NCI-H345 treated with DMSO at 0.1 percent for 48 hours (cell line): ENCODE measurements around the gene PARK7.

Experiments
- DNase-seq: peaks from one replicate; lab custom pipeline; 2025; ENCODE audit not compliant: unreplicated experiment; lab: John Stamatoyannopoulos, UW

PARK7 gene

DNA sequence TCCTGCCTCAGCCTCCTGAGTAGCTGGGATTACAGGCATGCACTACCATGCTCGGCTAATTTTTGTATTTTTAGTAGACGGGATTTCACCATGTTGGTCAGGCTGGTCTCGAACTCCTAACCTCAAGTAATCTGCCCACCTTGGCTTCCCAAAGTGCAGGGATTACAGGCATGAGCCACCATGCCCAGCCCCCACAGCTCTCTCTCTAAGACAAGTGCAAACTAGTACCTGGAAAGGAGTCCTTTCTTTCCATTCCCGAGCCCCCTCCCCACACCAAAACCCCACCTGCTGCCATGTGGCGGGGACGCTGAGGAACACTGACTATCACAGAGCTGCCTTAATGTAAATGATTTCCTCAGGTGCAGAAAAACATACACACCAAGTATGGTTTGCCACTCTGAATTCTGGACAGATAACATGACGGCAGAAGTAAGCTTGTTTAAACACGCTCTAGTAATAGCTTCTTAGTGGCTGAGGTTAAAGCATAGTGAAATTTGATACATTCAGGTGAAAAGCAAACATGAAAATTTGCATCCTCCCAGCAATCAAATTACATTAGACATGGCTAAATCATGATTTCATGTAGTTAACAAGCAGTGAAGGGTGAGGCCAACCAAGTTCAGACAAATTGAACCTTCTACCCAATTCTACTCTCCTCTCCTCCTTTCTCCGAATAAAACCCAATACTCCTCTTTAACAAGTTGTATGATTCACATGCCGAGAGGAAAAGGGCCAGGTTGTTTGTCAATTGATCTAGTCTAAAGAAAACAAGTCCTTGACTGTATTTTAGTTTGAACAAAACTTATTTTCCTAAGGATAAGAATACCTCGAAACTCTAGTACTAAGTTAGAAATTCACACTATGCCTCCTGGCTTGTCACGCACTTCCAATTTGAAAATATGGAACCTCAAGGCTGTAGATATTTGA lies 44.8 kb downstream of the PARK7 start:
- peak; percentile 54 for DNase-seq

DNA sequence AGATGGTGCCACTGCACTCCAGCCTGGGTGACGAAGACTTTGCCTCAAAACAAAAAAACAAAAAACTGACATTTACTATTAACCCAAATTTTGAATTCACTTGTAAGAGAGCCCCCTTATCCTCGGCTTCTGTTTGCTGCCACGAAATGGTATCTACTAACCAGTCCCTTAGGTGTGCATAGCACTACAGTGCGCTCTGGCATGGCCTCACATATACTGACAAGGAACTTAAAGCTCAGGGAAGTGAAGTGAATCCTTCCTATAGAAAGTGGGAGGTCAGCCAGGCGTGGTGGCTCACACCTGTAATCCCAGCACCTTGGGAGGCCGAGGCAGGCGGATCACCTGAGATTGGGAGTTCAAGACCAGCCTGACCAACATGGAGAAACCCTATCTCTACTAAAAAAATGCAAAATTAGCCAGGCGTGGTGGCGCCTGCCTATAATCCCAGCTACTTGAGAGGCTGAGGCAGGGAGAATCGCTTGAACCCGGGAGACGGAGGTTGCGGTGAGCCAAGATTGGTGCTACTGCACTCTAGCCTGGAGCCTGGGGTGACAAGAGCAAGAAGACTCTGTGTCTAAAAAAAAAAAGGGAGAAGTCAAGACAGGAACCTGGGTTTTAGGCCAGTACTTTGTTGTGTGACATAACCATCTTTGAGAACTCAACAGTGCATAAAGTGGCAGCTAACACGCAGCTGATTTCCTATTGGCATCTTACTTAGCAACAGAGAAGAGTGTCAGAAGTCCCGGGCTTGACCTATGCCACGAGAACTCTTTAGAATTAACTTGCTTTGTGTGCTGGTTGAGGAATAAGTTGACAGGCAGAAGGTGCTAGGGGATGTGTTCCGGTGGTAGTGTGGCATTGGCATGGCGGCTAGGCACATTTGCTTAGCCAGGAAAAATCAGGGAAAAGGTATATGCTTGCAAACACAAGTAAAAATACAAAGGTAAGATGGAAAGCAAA lies 47.8 kb downstream of the PARK7 start:
- DNase-seq: no peak

GRCh38 chr1:8010080-8010664 lies 48.7 kb downstream of the PARK7 start:
- no peak for DNase-seq

GRCh38 chr1:8011016-8011415 lies 49.5 kb downstream of the PARK7 start:
- DNase-seq: no peak

DNA sequence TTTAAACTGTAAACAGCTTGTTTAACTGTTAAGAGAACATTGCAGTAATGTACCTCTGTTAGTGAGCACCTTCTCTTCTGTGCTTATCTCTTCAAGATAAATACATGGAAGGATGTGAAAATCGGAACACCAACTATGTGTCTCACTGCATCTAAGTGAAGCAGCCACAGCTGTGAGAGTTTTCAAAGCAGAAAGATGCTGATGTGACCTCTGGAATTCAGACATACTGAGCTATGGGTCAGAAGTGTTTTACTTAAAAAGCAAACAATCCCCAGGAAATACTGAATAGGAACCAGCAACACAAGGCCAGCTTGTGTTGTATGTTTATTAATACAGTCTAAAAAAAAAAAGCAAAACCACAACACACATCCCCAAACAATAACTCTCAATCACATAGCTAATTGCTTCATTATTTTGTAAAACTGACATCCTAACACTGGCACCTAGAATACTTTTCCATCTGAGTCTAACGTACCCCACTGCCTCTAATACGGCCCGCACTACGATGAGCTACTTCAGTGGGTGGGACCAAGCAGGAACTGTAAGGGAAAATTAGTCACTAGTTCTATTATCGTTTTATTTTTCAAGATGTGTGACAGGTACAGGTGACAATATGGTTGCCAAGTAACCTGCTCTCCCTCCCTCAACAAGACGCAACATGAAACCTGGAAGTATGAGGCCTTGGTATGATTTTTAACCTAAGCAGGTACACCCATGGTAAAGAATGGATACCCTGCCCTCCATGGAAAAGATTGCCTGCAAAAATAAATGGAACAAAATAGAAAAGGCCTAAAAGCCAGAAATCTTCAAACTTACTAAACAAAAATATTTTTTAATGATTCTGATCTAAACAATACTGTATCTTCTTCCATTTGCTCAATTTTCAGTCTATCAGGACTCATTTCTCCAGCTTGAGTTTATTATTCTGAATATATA lies 50.7 kb downstream of the PARK7 start:
- no peak for DNase-seq

DNA sequence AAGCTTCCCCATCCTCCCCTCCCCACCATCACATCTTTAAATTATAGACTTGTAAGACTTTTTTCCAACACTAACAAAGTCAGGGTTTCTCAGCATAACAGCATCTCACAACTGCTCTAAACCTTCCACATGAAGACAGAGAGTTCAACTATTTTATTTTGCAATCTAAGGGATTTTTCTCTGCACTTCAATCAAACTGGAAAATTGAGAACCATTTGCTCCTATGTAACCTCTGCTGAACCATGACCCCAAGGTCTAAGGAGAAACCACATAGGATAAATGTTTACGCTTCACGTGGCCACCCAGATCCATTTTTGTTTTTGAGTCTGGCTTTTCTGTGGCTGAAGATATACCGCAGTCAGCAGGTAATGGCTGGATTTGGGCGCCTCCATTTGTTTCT lies 51.4 kb downstream of the PARK7 start:
- no peak for DNase-seq

- no peak for DNase-seq
These were observed 51.9 kb downstream of the PARK7 start for GRCh38 chr1:8013399-8013798.

GRCh38 chr1:8013800-8014199 lies 52.3 kb downstream of the PARK7 start:
- no peak for DNase-seq

DNA sequence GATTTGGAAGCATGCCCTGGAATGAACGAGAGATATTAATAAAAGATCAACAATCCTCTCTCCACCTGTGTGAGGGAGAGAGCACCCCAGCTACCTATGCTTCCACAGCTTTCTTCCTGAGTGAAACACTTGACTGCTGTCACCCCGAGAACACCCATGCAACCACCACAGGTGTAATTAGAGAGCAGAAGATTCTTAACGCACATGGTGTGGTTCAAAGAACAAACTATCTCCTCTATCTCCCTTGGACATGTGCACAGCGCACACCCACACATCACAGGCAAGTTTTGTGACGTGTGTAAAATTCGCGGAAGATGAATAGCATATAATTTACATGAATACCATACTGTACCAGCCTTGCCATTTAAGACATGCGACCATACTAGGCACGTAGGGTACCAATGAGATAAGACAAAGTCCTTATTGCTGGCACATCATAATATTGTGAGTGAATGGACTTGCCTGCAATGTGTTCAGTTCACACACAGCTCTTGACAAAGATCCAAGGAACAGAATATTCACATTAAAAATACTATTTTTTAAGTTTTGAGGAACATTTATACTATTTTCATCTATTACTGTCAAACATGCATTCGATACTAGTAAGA lies 53.0 kb downstream of the PARK7 start:
- DNase-seq: no peak

DNA sequence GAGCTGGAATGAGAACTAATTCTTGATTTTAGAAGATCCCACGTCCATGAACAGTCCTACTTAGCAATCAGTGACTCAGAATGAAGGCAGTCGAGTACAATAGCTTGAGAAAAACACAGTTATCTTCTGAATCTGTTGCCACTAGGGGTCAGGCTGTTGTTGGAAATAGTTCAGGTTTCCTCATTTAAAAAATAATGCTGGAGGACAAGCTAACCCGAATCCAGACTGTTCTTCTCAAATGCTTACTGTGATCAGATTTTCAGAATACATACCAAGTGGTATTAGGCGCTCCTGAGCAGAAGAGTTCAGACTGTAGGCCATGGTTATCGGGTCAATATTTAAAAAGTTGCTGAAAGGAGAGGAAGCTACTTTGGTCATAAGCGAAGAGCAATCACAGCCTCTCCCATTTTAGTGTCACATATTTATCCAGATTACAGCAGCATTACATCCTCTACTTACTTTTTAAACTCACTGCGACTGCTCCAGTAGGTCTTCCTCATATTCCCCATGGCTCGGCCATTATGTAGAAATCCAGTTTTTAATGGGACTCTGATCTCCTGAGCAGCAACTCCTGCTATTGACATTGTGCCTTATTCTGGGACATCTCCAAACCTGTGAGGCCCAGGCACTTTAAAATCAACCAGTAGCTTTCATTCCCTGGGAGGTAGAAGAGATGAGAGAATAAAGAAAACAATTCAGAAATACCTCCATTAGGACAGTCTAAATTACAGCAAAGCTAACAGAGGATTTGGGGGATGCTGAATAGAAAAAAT lies 53.7 kb downstream of the PARK7 start:
- peak; percentile 24 for DNase-seq

DNA sequence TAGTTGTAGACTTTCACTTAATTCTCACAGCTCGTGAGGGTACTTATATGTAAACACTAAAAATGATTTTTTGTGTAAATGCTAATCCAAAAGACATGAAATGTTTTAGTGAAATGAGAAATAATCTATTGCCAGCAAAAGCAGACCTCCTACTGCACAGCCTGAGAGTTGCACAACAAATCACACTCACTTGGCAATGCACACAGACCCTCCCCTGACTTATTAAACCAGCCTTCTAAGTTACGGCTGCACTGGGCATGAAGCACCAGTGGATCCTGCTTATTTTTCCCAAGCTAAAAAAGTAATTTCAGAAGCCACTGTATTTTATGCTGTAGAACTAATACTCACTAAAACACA lies 54.3 kb downstream of the PARK7 start:
- DNase-seq: no peak

- DNase-seq: no peak
These were observed 54.8 kb downstream of the PARK7 start for GRCh38 chr1:8016210-8016894.

GRCh38 chr1:8016895-8017241 lies 55.4 kb downstream of the PARK7 start:
- DNase-seq: no peak

- DNase-seq: no peak
These were observed 56.1 kb downstream of the PARK7 start for GRCh38 chr1:8017495-8018197.

DNA sequence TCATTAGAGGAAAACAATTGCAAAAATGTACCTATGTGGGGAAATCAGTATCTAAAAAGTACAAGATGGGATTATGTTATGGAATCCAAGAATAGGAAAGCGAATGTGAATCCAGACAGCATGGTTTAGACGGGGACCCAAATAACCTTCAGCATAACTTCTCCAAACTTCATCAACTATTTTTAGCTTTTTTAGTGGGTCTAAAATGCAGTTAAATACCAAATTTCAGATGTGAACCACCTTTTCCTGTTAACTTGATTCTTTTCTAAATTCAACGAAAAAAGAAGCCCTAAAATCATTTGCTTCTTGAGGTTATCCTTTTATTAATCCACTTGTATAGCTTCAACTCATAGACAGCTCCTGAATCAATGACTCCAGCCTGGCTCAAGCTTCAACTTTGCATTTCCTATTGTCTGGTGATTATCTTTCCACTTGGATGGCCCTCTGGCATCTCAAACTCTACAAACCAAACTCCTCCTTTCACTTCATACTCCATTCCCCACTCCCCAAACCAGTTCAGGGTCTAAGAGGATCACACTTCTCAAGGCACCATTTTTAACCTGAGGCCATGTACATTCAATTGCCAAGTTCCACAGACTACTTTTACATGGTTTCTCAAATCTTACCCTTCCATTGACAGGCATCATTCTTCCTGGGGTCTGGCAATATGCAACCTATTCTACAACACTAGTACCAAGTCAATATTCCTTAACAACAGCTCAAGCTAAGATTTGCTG lies 57.1 kb downstream of the PARK7 start:
- DNase-seq: no peak

DNA sequence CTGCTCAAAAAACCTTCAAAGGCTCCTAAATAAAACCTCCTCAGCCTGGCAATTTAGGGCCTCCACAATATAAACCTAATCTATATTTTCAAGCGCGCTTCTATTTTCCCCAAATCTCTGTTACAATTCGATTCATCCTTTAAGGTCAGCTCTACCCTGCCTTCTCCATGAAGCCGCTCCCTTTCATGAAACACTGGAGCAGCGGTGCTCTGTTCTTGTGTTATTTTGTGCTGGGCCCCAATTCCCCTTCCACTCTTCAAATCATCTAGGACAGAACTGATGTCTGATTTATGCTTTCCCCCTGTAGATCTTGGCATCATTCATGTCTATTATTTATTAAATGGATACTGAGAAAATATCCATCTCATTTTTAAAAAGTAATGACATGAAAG lies 57.7 kb downstream of the PARK7 start:
- DNase-seq: no peak

DNA sequence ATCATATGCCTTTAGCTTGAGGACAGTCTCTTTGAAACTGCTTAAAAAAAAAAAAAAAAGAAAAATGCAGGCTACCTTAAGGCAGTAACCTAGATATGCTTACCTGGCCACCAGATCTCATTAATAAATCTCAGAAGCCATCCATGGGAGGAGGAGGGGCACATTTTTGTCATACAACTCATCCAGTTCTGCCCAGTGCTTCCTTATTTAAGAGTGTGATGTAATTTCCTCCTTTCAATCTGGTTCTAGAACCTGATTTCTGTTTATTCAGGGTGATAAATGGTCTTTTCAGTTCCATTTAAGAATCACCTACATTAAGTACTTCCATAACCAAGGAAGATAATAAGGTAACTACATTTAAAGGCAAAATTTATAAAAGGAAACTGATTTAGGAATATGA lies 58.5 kb downstream of the PARK7 start:
- DNase-seq: no peak
